Measurements from ENCODE around the gene AFG1L.
A peak's percentile ranks its signal among the peaks of the same experiment; 100 is the strongest.
"Not testable (repeated sequence)": the region's sequence is repeated elsewhere in the genome, so short reads cannot be mapped to it uniquely, and the experiment has no call there.

The AFG1L gene

DNA sequence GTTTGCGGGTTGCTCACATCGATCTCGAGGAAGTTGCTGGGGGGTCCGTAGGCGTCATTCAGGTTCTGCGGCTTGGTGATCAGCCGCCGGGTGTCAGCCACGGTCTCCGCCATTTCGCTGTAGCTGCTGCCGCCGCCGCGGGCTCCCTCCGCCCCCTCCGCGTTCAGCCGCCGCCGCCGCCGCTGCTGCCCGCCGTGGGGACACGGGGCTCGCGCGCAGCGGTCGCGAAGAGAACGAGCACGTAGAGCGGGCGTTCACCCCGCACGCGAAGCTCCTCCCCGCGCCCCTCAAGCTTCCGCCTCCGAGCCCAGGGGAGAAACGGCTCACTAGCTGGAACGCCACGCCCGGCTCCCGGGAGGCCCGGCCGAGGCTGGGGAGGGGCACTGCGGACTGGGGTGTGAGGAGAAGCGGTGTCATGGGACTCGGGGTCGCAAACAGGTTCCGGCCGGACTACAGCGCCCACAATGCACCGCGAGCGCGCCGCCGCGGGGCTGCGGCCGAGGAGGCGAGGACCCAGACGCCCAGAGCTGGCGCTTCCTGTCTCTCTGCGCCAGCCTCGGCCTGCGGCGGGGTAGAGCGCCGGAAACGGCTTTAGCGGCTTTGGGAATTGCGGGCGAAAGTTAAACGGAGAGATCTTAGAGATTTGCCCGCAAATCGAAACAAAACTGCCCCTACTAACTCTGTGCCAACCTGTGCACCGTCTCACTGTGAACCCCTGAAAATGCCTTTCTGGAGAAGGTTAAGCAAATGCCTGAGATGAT is 33.9 kb upstream of the AFG1L start, which contains the start of gene SNX3:
SNX3 (minus strand) TSS at position 232 of the 761 bp plus-strand sequence; CDS start at position 113, 119 bp downstream.
- H3K36me3 ChIP-seq (ENCODE audit: insufficient read depth, low read length): peaks cover 6% of the 10 kb centered on the region; the same call in 1 of the 2 replicates
- H3F3A ChIP-seq (ENCODE audit: insufficient read depth, low read length): no peaks in the 10 kb centered on the region
- peak within 1 kb of the TSS; percentile 78 for H3K4me3 ChIP-seq (ENCODE audit: low read depth, low read length, poor library complexity, severe bottlenecking)
- H3K79me2 ChIP-seq (ENCODE audit: insufficient read depth, low read length): peaks cover 34% of the 10 kb centered on the region
- no peaks in the 10 kb centered on the region for H3K9me3 ChIP-seq (ENCODE audit: low read length)
- peak within 1 kb of the TSS; percentile 80 for H3K27ac ChIP-seq (ENCODE audit: low read depth, low read length, poor library complexity, severe bottlenecking)
- H3K4me1 ChIP-seq (ENCODE audit: insufficient read depth, low read length, severe bottlenecking): peaks cover 38% of the 10 kb centered on the region
- peak within 1 kb of the TSS; percentile 82 for H3K9ac ChIP-seq (ENCODE audit: low read length)
- H3K9me2 ChIP-seq (ENCODE audit: low read depth, low read length): no peaks in the 10 kb centered on the region
- H3K4me2 ChIP-seq (ENCODE audit: low read length): peak within 1 kb of the TSS; percentile 85
- TF ChIP-seq EZH2 (IDR thresholded peaks at IDR 0.05; ENCODE audit: borderline replicate concordance, low read length): no peak
- TF ChIP-seq CTCF (IDR thresholded peaks at IDR 0.05; ENCODE audit: low read length): no peak
- H4K20me1 ChIP-seq (ENCODE audit: insufficient read depth, low read length): no peaks in the 10 kb centered on the region
- H2AFZ ChIP-seq (ENCODE audit: low read length): no peak within 1 kb of the TSS
- no peaks in the 10 kb centered on the region for H3K27me3 ChIP-seq (ENCODE audit: insufficient read depth, low read length)

DNA sequence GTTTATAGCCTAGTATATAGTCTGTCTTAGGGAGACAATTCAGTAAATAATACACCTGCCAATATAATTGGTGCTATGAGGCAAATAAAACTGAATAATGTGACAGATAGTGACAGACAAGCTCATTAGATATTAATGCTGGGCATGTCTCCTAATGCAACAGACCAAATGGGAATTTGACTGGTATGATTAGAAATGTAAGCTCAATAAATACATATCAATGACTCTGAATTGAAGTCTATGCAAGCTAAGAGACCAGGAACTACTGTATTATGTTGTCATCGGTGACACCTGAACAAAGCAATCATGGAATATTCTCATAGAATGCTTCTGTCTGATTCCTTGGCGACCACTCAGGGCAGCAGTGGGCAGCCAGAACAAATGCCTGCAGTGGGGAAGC is 31.5 kb upstream of the AFG1L start:
- TF ChIP-seq CTCF (IDR thresholded peaks at IDR 0.05; ENCODE audit: low read length): no peak
- TF ChIP-seq EZH2 (IDR thresholded peaks at IDR 0.05; ENCODE audit: borderline replicate concordance, low read length): no peak
- H2AFZ ChIP-seq (ENCODE audit: low read length): no peak overlapping the region

GRCh38 chr6:108268845-108269244 is 26.0 kb upstream of the AFG1L start:
- H3K9me3 ChIP-seq (ENCODE audit: low read length): no peaks in the 10 kb centered on the region
- H3K4me1 ChIP-seq (ENCODE audit: insufficient read depth, low read length, severe bottlenecking): no peaks in the 10 kb centered on the region
- no peak overlapping the region for H2AFZ ChIP-seq (ENCODE audit: low read length)
- H3K79me2 ChIP-seq (ENCODE audit: insufficient read depth, low read length): no peaks in the 10 kb centered on the region
- TF ChIP-seq CTCF (IDR thresholded peaks at IDR 0.05; ENCODE audit: low read length) (no peak), EZH2 (IDR thresholded peaks at IDR 0.05; ENCODE audit: borderline replicate concordance, low read length) (no peak)
- no peaks in the 10 kb centered on the region for H3K36me3 ChIP-seq (ENCODE audit: insufficient read depth, low read length)
- no peaks in the 10 kb centered on the region for H4K20me1 ChIP-seq (ENCODE audit: insufficient read depth, low read length)
- no peaks in the 10 kb centered on the region for H3K9me2 ChIP-seq (ENCODE audit: low read depth, low read length)
- no peaks in the 10 kb centered on the region for H3F3A ChIP-seq (ENCODE audit: insufficient read depth, low read length)
- no peaks in the 10 kb centered on the region for H3K27me3 ChIP-seq (ENCODE audit: insufficient read depth, low read length)
- H3K27ac ChIP-seq (ENCODE audit: low read depth, low read length, poor library complexity, severe bottlenecking): no peak overlapping the region
- H3K9ac ChIP-seq (ENCODE audit: low read length): no peak overlapping the region
- H3K4me2 ChIP-seq (ENCODE audit: low read length): no peak overlapping the region
- H3K4me3 ChIP-seq (ENCODE audit: low read depth, low read length, poor library complexity, severe bottlenecking): no peak overlapping the region

More for the DNA sequence above, 31.5 kb upstream of the AFG1L start:
- no peaks in the 10 kb centered on the region for H3K9me3 ChIP-seq (ENCODE audit: low read length)
- no peaks in the 10 kb centered on the region for H4K20me1 ChIP-seq (ENCODE audit: insufficient read depth, low read length)
- H3K9ac ChIP-seq (ENCODE audit: low read length): no peak overlapping the region
- H3K9me2 ChIP-seq (ENCODE audit: low read depth, low read length): no peaks in the 10 kb centered on the region
- H3K36me3 ChIP-seq (ENCODE audit: insufficient read depth, low read length): no peaks in the 10 kb centered on the region
- no peaks in the 10 kb centered on the region for H3F3A ChIP-seq (ENCODE audit: insufficient read depth, low read length)
- no peak overlapping the region for H3K4me2 ChIP-seq (ENCODE audit: low read length)
- H3K27ac ChIP-seq (ENCODE audit: low read depth, low read length, poor library complexity, severe bottlenecking): no peak overlapping the region
- H3K79me2 ChIP-seq (ENCODE audit: insufficient read depth, low read length): peaks cover 12% of the 10 kb centered on the region
- no peaks in the 10 kb centered on the region for H3K27me3 ChIP-seq (ENCODE audit: insufficient read depth, low read length)
- no peak overlapping the region for H3K4me3 ChIP-seq (ENCODE audit: low read depth, low read length, poor library complexity, severe bottlenecking)
- H3K4me1 ChIP-seq (ENCODE audit: insufficient read depth, low read length, severe bottlenecking): peaks cover 23% of the 10 kb centered on the region

- H3K27me3 ChIP-seq (ENCODE audit: insufficient read depth, low read length); H3K4me1 ChIP-seq (ENCODE audit: insufficient read depth, low read length, severe bottlenecking); H3K4me3 ChIP-seq (ENCODE audit: low read depth, low read length, poor library complexity, severe bottlenecking); H3K79me2 ChIP-seq (ENCODE audit: insufficient read depth, low read length); H3K9me2 ChIP-seq (ENCODE audit: low read depth, low read length); H3K4me2 ChIP-seq (ENCODE audit: low read length); H4K20me1 ChIP-seq (ENCODE audit: insufficient read depth, low read length); H3F3A ChIP-seq (ENCODE audit: insufficient read depth, low read length); H3K27ac ChIP-seq (ENCODE audit: low read depth, low read length, poor library complexity, severe bottlenecking); H3K9ac ChIP-seq (ENCODE audit: low read length); H3K9me3 ChIP-seq (ENCODE audit: low read length); H2AFZ ChIP-seq (ENCODE audit: low read length); H3K36me3 ChIP-seq (ENCODE audit: insufficient read depth, low read length): not testable (repeated sequence)
Measured at GRCh38 chr6:108269955-108270354, 24.9 kb upstream of the AFG1L start.

Data from OCI-LY1 (cell line).